ENCODE data around the gene KRTAP10-1. TPM values are rescaled to one million over a fixed set of nuclear protein-coding genes. Genes with fewer than 3 reads are reported as not detected.
"Not testable (repeated sequence)": the region's sequence is repeated elsewhere in the genome, so short reads cannot be mapped to it uniquely, and the experiment has no call there.

Gene KRTAP10-1
- total RNA-seq, 1 donor from 2014 or later, result not detected

DNA sequence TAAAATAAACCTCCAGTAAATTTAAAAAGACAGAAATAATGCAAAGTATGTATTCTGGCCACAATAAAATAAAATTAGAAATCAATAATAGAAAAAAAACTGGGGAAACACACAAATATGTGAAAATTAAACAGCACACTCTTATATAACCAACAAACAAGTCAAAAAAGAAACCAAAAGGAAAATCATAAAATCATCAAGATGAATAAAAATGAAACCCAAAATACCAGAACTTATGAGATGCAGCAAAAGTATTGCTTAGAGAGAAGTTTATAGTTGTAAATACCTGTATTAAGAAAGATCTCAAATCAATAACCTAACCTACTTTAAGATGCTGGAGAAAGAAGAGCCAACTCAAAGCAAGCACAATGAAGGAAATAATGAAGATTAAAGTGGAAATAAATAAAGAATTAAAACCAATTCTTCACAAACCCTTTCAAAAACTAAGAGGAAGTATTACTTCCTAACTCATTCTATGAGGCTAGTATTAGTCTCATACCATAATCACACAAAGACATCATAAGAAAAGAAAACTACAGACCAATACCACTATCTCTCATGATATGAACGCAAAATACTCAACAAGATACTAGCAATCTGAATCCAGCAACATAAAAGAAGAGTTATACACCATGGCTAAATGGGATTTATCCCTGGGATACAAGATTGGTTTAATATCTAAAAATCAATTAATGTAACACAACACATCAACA is 25.0 kb upstream of the KRTAP10-1 start:
- Mint-ChIP-seq H3K36me3 (ENCODE audit: low read depth, unreplicated experiment) (no peaks in the 10 kb centered on the region), H3K27ac (ENCODE audit: unreplicated experiment) (no peak overlapping the region), H3K9me3 (ENCODE audit: unreplicated experiment) (peaks cover 4% of the 10 kb centered on the region), H3K4me1 (ENCODE audit: unreplicated experiment) (no peaks in the 10 kb centered on the region), H3K27me3 (ENCODE audit: unreplicated experiment) (peaks cover 3% of the 10 kb centered on the region), H3K4me3 (ENCODE audit: unreplicated experiment) (no peak overlapping the region)
- no peak for DNase-seq (ENCODE audit: low spot score)
- TF ChIP-seq, protein P1, sequence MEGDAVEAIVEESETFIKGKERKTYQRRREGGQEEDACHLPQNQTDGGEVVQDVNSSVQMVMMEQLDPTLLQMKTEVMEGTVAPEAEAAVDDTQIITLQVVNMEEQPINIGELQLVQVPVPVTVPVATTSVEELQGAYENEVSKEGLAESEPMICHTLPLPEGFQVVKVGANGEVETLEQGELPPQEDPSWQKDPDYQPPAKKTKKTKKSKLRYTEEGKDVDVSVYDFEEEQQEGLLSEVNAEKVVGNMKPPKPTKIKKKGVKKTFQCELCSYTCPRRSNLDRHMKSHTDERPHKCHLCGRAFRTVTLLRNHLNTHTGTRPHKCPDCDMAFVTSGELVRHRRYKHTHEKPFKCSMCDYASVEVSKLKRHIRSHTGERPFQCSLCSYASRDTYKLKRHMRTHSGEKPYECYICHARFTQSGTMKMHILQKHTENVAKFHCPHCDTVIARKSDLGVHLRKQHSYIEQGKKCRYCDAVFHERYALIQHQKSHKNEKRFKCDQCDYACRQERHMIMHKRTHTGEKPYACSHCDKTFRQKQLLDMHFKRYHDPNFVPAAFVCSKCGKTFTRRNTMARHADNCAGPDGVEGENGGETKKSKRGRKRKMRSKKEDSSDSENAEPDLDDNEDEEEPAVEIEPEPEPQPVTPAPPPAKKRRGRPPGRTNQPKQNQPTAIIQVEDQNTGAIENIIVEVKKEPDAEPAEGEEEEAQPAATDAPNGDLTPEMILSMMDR (IDR thresholded peaks at IDR 0.05; ENCODE audit: unreplicated experiment), result no peak

DNA sequence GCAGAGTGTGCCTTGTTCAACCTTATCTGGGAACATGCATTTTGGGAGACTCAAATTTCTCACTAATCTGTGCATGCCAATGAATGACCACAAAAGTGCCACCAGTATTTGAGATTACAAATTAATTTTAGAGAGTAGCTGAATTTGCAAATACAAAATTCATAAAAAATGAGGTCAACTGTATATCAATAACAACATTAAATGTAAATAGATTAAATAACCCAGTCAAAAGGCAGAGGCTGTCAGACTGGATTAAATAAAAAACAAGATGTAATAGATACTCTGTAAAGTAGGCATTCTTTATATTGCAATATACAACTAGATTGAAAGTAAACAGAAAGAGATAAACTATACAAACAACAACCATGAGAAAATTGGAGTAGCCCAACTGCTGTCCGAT is 24.1 kb upstream of the KRTAP10-1 start:
- Mint-ChIP-seq H3K27ac (ENCODE audit: unreplicated experiment) (no peak overlapping the region), H3K36me3 (ENCODE audit: low read depth, unreplicated experiment) (no peaks in the 10 kb centered on the region), H3K9me3 (ENCODE audit: unreplicated experiment) (peaks cover 4% of the 10 kb centered on the region), H3K4me3 (ENCODE audit: unreplicated experiment) (no peak overlapping the region), H3K27me3 (ENCODE audit: unreplicated experiment) (peaks cover 3% of the 10 kb centered on the region), H3K4me1 (ENCODE audit: unreplicated experiment) (no peaks in the 10 kb centered on the region)
- DNase-seq (ENCODE audit: low spot score), result no peak
- TF ChIP-seq, protein P1 (IDR thresholded peaks at IDR 0.05; ENCODE audit: unreplicated experiment), result no peak

GRCh38 chr21:44558695-44559094 is 18.7 kb upstream of the KRTAP10-1 start, which contains the start of gene KRTAP10-3:
Gene KRTAP10-3, minus strand, starts transcription at chr21:44558795. Its CDS starts 80 bp downstream, at chr21:44558715.
- no peaks in the 10 kb centered on the region for H3K36me3 Mint-ChIP-seq (ENCODE audit: low read depth, unreplicated experiment)
- TF ChIP-seq, protein P1 (IDR thresholded peaks at IDR 0.05; ENCODE audit: unreplicated experiment), result no peak
- H3K9me3 Mint-ChIP-seq (ENCODE audit: unreplicated experiment), result peaks cover 4% of the 10 kb centered on the region
- H3K4me3 Mint-ChIP-seq (ENCODE audit: unreplicated experiment), result no peak within 1 kb of the TSS
- H3K27ac Mint-ChIP-seq (ENCODE audit: unreplicated experiment), result no peak within 1 kb of the TSS
- no peak for DNase-seq (ENCODE audit: low spot score)
- peaks cover 4% of the 10 kb centered on the region for H3K4me1 Mint-ChIP-seq (ENCODE audit: unreplicated experiment)
- H3K27me3 Mint-ChIP-seq (ENCODE audit: unreplicated experiment), result peaks cover 9% of the 10 kb centered on the region

DNA sequence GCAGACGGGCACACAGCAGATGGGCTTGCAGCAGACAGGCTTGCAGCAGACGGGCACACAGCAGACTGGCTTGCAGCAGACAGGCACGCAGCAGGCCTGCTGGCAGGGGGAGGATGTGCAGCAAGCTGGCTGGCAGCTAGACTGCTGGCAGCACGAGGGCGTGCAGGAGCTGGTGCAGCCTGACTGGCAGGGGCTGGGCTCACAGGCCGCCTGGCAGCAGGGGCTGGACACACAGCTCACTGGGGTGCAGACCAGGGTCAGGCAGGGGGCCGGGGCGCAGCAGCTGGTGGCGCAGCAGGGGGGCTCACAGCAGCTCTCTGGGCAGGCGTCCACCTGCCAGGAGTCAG is 18.3 kb upstream of the KRTAP10-1 start:
- H3K9me3 Mint-ChIP-seq (ENCODE audit: unreplicated experiment); DNase-seq (ENCODE audit: low spot score); H3K27me3 Mint-ChIP-seq (ENCODE audit: unreplicated experiment); H3K36me3 Mint-ChIP-seq (ENCODE audit: low read depth, unreplicated experiment); H3K27ac Mint-ChIP-seq (ENCODE audit: unreplicated experiment); H3K4me1 Mint-ChIP-seq (ENCODE audit: unreplicated experiment); H3K4me3 Mint-ChIP-seq (ENCODE audit: unreplicated experiment): not testable (repeated sequence)

DNA sequence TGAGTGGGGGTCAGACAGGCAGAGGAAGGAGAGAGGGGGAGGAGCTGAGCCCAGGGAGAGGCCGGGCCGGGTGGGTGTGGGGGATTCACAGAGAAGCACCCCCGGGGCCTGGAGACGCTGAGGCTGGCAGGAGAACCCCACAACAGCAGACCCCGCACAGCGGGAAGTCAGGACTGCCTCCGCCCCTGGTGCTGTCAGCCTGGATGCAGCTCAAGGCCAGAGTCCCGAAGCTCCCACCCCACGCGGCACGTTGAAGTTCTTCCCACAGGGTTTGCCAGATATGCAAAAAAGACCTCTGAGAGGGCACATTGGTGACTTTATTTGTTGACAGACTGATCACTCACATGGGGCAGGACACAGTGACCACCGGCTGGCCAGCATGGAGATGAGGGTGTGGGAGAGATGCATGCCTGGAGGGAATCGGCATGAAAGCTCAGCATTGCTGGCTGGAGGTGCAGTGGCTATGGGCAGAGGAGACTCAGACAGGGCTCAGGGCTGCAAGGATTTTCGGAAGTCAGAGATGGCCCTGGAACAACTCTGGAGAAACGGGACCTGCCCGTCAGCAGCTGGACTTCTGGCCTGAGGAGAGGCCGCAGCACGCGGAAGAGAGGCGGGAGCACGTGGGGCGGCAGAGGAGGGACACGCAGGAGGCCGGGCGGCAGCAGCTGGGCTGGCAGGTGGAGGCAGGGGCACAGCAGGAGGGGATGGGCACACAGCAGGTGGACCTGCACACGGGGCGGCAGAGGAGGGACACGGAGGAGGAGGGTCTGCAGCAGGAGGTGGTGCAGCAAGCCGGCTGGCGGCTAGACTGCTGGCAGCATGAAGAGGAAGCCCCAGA is 17.7 kb upstream of the KRTAP10-1 start:
- H3K9me3 Mint-ChIP-seq (ENCODE audit: unreplicated experiment), result peaks cover 4% of the 10 kb centered on the region
- no peak for DNase-seq (ENCODE audit: low spot score)

More for the DNA sequence above, 17.7 kb upstream of the KRTAP10-1 start:
- TF ChIP-seq, protein P1 (IDR thresholded peaks at IDR 0.05; ENCODE audit: unreplicated experiment), result no peak
- H3K27me3 Mint-ChIP-seq (ENCODE audit: unreplicated experiment), result peaks cover 9% of the 10 kb centered on the region
- no peak overlapping the region for H3K27ac Mint-ChIP-seq (ENCODE audit: unreplicated experiment)
- no peaks in the 10 kb centered on the region for H3K36me3 Mint-ChIP-seq (ENCODE audit: low read depth, unreplicated experiment)
- no peak overlapping the region for H3K4me3 Mint-ChIP-seq (ENCODE audit: unreplicated experiment)
- peaks cover 4% of the 10 kb centered on the region for H3K4me1 Mint-ChIP-seq (ENCODE audit: unreplicated experiment)
